Mesendoderm (in vitro differentiated cells): ENCODE results near the gene APMAP.

Experiments used
- DNase-seq: peaks from one replicate; pipeline ENCODE4 v3.0.0; 2013
- H2AK5ac ChIP-seq: 2 replicates; pipeline ENCODE4 v1.6.1; 2013; ENCODE audit warnings: low read length, inconsistent platforms
- H2BK120ac ChIP-seq: 2 replicates; pipeline ENCODE4 v1.6.1; 2013; ENCODE audit warnings: low read depth, mild to moderate bottlenecking, low read length, moderate library complexity, mixed read lengths
- H2BK15ac ChIP-seq: replicated peaks from 2 replicates; pipeline ENCODE4 v1.6.1; 2013; ENCODE audit warnings: low read depth, mild to moderate bottlenecking, moderate library complexity
- H2BK5ac ChIP-seq: 2 replicates; pipeline ENCODE4 v1.6.1; 2013; ENCODE audit warnings: low read length, inconsistent platforms
- H3K18ac ChIP-seq: 2 replicates; pipeline ENCODE4 v1.6.1; 2013; ENCODE audit warnings: mild to moderate bottlenecking, low read length, mixed read lengths
- H3K23ac ChIP-seq: one replicate; pipeline ENCODE4 v1.6.1; 2013; ENCODE audit warnings: low read length
- H3K27ac ChIP-seq: 2 replicates; pipeline ENCODE4 v1.5.1; 2013; ENCODE audit warnings: low read depth, mild to moderate bottlenecking, inconsistent platforms, low read length, moderate library complexity
- H3K27me3 ChIP-seq: 2 replicates; pipeline ENCODE4 v1.6.1; 2013; ENCODE audit warnings: low read length, control low read depth, mild to moderate bottlenecking, inconsistent platforms; ENCODE audit not compliant: insufficient read depth, poor library complexity
- H3K36me3 ChIP-seq: 2 replicates; pipeline ENCODE4 v1.6.1; 2013; ENCODE audit warnings: low read length, inconsistent platforms; ENCODE audit not compliant: control insufficient read depth, insufficient read depth
- H3K4ac ChIP-seq: one replicate; pipeline ENCODE4 v1.6.1; 2013; ENCODE audit warnings: low read depth, mild to moderate bottlenecking, low read length, moderate library complexity
- H3K4me1 ChIP-seq: 2 replicates; pipeline ENCODE4 v1.6.1; 2013; ENCODE audit warnings: low read depth, low read length, inconsistent platforms; ENCODE audit not compliant: control insufficient read depth
- H3K4me2 ChIP-seq: 2 replicates; pipeline ENCODE4 v1.6.1; 2013; ENCODE audit warnings: low read length
- H3K4me3 ChIP-seq: 2 replicates; pipeline ENCODE4 v1.5.1; 2013; ENCODE audit warnings: mild to moderate bottlenecking, low read length
- H3K56ac ChIP-seq: one replicate; pipeline ENCODE4 v1.6.1; 2013; ENCODE audit warnings: low read length
- H3K79me1 ChIP-seq: 2 replicates; pipeline ENCODE4 v1.6.1; 2013; ENCODE audit warnings: low read length, inconsistent platforms
- H3K79me2 ChIP-seq: 2 replicates; pipeline ENCODE4 v1.6.1; 2013; ENCODE audit warnings: mild to moderate bottlenecking, low read length; ENCODE audit not compliant: control insufficient read depth, insufficient read depth
- H3K9ac ChIP-seq: 2 replicates; pipeline ENCODE4 v1.6.1; 2013; ENCODE audit warnings: low read length, inconsistent platforms
- H4K5ac ChIP-seq: one replicate; pipeline ENCODE4 v1.6.1; 2013; ENCODE audit warnings: low read length
- H4K8ac ChIP-seq: one replicate; pipeline ENCODE4 v1.6.1; 2013; ENCODE audit warnings: low read depth, mild to moderate bottlenecking, control low read depth, low read length, moderate library complexity
- WGBS: extraction: QIAGEN DNeasy Blood & Tissue Kit; methylation state at CpG from one replicate; pipeline ENCODE4 v1.1.7; 2013; ENCODE audit warnings: low lambda C conversion rate, missing lambda C conversion rate; ENCODE audit not compliant: insufficient coverage; ENCODE audit errors: extremely low coverage; 5-methylcytosine and 5-hydroxymethylcytosine counted together

APMAP gene

GRCh38 chr20:25022680-25023079 is 30.1 kb upstream of the APMAP start:
- no peak for DNase-seq
- no CpG with 5 or more reads among the region's 11 CpGs for WGBS
- H3K36me3 ChIP-seq = no peaks in the 10 kb centered on the region

DNA sequence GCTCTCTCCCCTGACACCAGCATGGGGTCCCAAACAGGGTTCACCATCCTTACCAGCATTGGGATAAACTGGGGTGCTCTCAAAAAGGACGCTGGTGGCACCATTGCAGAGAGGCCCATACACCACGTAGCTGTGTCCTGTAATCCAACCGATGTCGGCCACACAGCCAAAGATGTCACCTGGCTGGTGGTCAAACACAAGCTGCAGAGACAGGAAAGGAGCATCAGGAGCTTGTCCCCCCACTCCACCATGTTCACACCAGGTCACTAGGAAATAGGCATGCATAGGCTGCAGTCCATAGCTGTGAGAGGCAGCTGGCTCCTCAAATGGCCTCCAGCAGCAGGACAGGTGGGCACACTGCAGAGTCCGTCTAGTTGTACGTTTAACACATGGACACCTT is 28.8 kb upstream of the APMAP start:
- H3K23ac ChIP-seq = no peak overlapping the region
- peaks cover 3% of the 10 kb centered on the region for H3K4me1 ChIP-seq
- no peak overlapping the region for H2BK120ac ChIP-seq
- H3K27ac ChIP-seq = no peak overlapping the region
- H3K9ac ChIP-seq = no peak overlapping the region
- no peak overlapping the region for H3K56ac ChIP-seq
- H3K27me3 ChIP-seq = no peaks in the 10 kb centered on the region
- no peak overlapping the region for H4K8ac ChIP-seq
- no peak overlapping the region for H2BK15ac ChIP-seq
- DNase-seq = no peak
- no peak overlapping the region for H2AK5ac ChIP-seq
- no CpG with 5 or more reads among the region's 6 CpGs for WGBS
- no peaks in the 10 kb centered on the region for H3K79me1 ChIP-seq
- H3K4ac ChIP-seq = no peak overlapping the region
- no peak overlapping the region for H3K4me3 ChIP-seq
- H3K36me3 ChIP-seq = no peaks in the 10 kb centered on the region
- H4K5ac ChIP-seq = no peak overlapping the region
- H2BK5ac ChIP-seq = no peak overlapping the region
- no peaks in the 10 kb centered on the region for H3K79me2 ChIP-seq
- H3K18ac ChIP-seq = no peak overlapping the region
- H3K4me2 ChIP-seq = no peak overlapping the region

More at GRCh38 chr20:25022680-25023079, 30.1 kb upstream of the APMAP start:
- no peak overlapping the region for H4K5ac ChIP-seq
- H2BK5ac ChIP-seq = no peak overlapping the region
- H3K9ac ChIP-seq = no peak overlapping the region
- H2BK120ac ChIP-seq = no peak overlapping the region
- H3K4me2 ChIP-seq = no peak overlapping the region
- no peak overlapping the region for H3K18ac ChIP-seq
- no peak overlapping the region for H2BK15ac ChIP-seq
- no peak overlapping the region for H4K8ac ChIP-seq
- H2AK5ac ChIP-seq = no peak overlapping the region
- no peak overlapping the region for H3K23ac ChIP-seq
- H3K27me3 ChIP-seq = no peaks in the 10 kb centered on the region
- H3K56ac ChIP-seq = no peak overlapping the region
- no peak overlapping the region for H3K4me3 ChIP-seq
- H3K27ac ChIP-seq = no peak overlapping the region
- H3K4me1 ChIP-seq = peaks cover under 1% of the 10 kb centered on the region
- no peaks in the 10 kb centered on the region for H3K79me1 ChIP-seq
- H3K4ac ChIP-seq = no peak overlapping the region
- H3K79me2 ChIP-seq = no peaks in the 10 kb centered on the region

DNA sequence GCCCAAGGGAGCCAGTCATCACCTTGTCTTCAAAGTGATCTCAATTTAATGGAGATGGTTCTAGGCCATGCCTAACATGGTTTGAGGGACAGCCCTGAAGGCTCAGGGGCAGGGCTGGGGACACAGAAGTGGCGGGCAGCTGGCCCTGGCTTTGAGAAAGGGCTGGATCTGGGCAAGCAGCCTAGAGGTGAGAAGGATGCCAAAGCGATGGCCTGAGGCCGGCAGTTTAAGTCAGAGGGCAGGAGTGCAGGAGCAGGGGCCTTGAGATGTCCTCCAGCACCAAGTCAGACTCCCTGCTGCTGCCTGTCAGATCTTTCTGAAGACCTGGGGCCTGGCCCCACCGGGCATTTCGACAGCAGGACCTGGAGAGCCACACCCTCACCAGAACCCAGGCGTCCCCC is 28.4 kb upstream of the APMAP start:
- H3K4ac ChIP-seq = no peak overlapping the region
- H3K4me3 ChIP-seq = no peak overlapping the region
- H2AK5ac ChIP-seq = no peak overlapping the region
- H3K23ac ChIP-seq = no peak overlapping the region
- no peak overlapping the region for H4K5ac ChIP-seq
- no peak overlapping the region for H2BK5ac ChIP-seq
- H2BK120ac ChIP-seq = no peak overlapping the region
- H3K56ac ChIP-seq = no peak overlapping the region
- H4K8ac ChIP-seq = no peak overlapping the region
- H3K18ac ChIP-seq = no peak overlapping the region
- H3K27me3 ChIP-seq = no peaks in the 10 kb centered on the region
- WGBS = no CpG with 5 or more reads among the region's 6 CpGs
- no peaks in the 10 kb centered on the region for H3K36me3 ChIP-seq
- no peaks in the 10 kb centered on the region for H3K79me1 ChIP-seq
- H3K4me2 ChIP-seq = no peak overlapping the region
- H3K27ac ChIP-seq = no peak overlapping the region
- no peak overlapping the region for H2BK15ac ChIP-seq
- H3K9ac ChIP-seq = no peak overlapping the region
- no peak for DNase-seq
- H3K4me1 ChIP-seq = peaks cover 3% of the 10 kb centered on the region
- no peaks in the 10 kb centered on the region for H3K79me2 ChIP-seq

DNA sequence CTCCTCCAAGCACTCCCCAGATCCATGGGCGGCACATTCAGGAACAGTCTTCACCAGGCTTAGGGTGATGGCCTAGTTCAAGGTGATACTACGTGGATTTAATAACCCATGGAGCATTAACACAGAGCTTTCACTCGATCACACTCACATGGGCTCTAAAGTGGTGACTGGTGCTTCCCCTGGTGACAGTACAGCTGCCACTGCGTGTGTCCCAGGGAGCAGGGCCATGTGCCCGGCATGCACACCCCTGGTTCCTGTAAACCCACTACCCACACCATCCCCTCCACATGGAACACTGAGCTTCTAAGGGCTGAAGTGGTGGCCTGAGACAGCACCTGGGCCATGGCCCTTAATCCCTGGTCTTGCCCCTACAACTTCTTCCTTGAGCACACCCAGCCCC is 27.8 kb upstream of the APMAP start:
- Histone ChIP-seq H3K27me3 (no peaks in the 10 kb centered on the region), H4K5ac (no peak overlapping the region), H3K79me2 (no peaks in the 10 kb centered on the region), H3K4me2 (no peak overlapping the region), H2BK15ac (no peak overlapping the region), H3K27ac (no peak overlapping the region), H3K4ac (no peak overlapping the region), H3K36me3 (no peaks in the 10 kb centered on the region), H3K18ac (no peak overlapping the region), H2BK5ac (no peak overlapping the region), H3K9ac (no peak overlapping the region), H3K4me3 (no peak overlapping the region), H2AK5ac (no peak overlapping the region), H3K79me1 (no peaks in the 10 kb centered on the region), H3K4me1 (peaks cover 3% of the 10 kb centered on the region), H2BK120ac (no peak overlapping the region), H3K23ac (no peak overlapping the region), H4K8ac (no peak overlapping the region), H3K56ac (no peak overlapping the region)
- DNase-seq = no peak
- no CpG with 5 or more reads among the region's 5 CpGs for WGBS

- H3K4me1 ChIP-seq = peaks cover 3% of the 10 kb centered on the region
- no peaks in the 10 kb centered on the region for H3K36me3 ChIP-seq
- H3K27ac ChIP-seq = no peak overlapping the region
- no peak overlapping the region for H3K9ac ChIP-seq
- no peak for DNase-seq
- no peak overlapping the region for H3K4me2 ChIP-seq
- H3K79me2 ChIP-seq = no peaks in the 10 kb centered on the region
- no peak overlapping the region for H3K18ac ChIP-seq
- WGBS = no CpG with 5 or more reads among the region's 16 CpGs
- H3K23ac ChIP-seq = no peak overlapping the region
- no peaks in the 10 kb centered on the region for H3K79me1 ChIP-seq
- no peaks in the 10 kb centered on the region for H3K27me3 ChIP-seq
- no peak overlapping the region for H2BK5ac ChIP-seq
- no peak overlapping the region for H3K4ac ChIP-seq
- no peak overlapping the region for H2BK15ac ChIP-seq
- no peak overlapping the region for H3K56ac ChIP-seq
- H4K5ac ChIP-seq = no peak overlapping the region
- H3K4me3 ChIP-seq = no peak overlapping the region
- H2BK120ac ChIP-seq = no peak overlapping the region
- no peak overlapping the region for H4K8ac ChIP-seq
- H2AK5ac ChIP-seq = no peak overlapping the region
Observed at GRCh38 chr20:25019381-25020155, 27.0 kb upstream of the APMAP start.

DNA sequence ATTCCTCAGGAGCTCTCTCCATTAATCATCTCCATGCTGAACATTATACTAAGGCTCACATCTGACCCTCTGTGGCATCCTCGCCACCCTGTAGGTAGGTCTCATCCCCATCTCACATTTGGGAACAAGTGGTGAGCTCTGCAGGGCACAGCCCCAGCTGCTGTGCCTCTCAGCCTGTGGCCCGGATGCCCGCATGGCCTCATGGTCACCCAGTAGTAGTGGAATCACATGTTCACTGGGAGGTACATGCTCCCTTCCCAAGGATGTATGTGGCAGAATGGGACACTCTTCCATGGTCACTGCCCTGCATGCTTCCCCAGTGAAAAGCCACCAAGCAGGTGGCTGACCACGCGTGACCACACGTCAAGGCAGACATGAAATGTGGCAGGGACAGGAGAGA is 26.3 kb upstream of the APMAP start:
- Histone ChIP-seq H3K27me3 (no peaks in the 10 kb centered on the region), H3K4ac (no peak overlapping the region), H3K23ac (no peak overlapping the region), H3K79me1 (no peaks in the 10 kb centered on the region), H3K4me1 (peaks cover 3% of the 10 kb centered on the region), H3K79me2 (no peaks in the 10 kb centered on the region), H3K4me3 (no peak overlapping the region), H4K8ac (no peak overlapping the region), H3K4me2 (no peak overlapping the region), H2AK5ac (no peak overlapping the region), H3K18ac (no peak overlapping the region), H3K56ac (no peak overlapping the region), H2BK120ac (no peak overlapping the region), H4K5ac (no peak overlapping the region), H3K36me3 (no peaks in the 10 kb centered on the region), H2BK15ac (no peak overlapping the region), H3K27ac (no peak overlapping the region), H3K9ac (no peak overlapping the region), H2BK5ac (no peak overlapping the region)
- no CpG with 5 or more reads among the region's 6 CpGs for WGBS
- no peak for DNase-seq
